IPS DF 6.9 (cell line): ENCODE data around the gene EIF2S1.
A peak's percentile ranks its signal among the peaks of the same experiment; 100 is the strongest.
"Not testable (repeated sequence)": the region's sequence is repeated elsewhere in the genome, so short reads cannot be mapped to it uniquely, and the experiment has no call there.

ENCODE experiments used
- DNase-seq: peaks from one replicate; pipeline ENCODE4 v3.0.0-alpha.2; 2013; ENCODE audit warnings: low read depth, low spot score
- H3K27ac ChIP-seq: one replicate; pipeline ENCODE4 v1.5.1; 2013; ENCODE audit warnings: low read length, control low read depth
- H3K27me3 ChIP-seq: 2 replicates; pipeline ENCODE4 v1.6.1; 2013; ENCODE audit warnings: mild to moderate bottlenecking, low read length; ENCODE audit not compliant: control insufficient read depth, insufficient read depth
- H3K36me3 ChIP-seq: 2 replicates; pipeline ENCODE4 v1.6.1; 2013; ENCODE audit warnings: low read length; ENCODE audit not compliant: control insufficient read depth, insufficient read depth
- H3K4me1 ChIP-seq: 2 replicates; pipeline ENCODE4 v1.6.1; 2013; ENCODE audit warnings: low read length; ENCODE audit not compliant: control insufficient read depth, insufficient read depth
- H3K4me3 ChIP-seq: 2 replicates; pipeline ENCODE4 v1.5.1; 2013; ENCODE audit warnings: mild to moderate bottlenecking, low read length
- H3K9me3 ChIP-seq: 2 replicates; pipeline ENCODE4 v1.6.1; 2013; ENCODE audit warnings: low read length, inconsistent platforms; ENCODE audit not compliant: control insufficient read depth, insufficient read depth
- WGBS: extraction: QIAGEN DNeasy Blood & Tissue Kit; methylation state at CpG from one replicate; pipeline ENCODE4 v1.1.7; 2013; ENCODE audit warnings: mixed read lengths, missing lambda C conversion rate; ENCODE audit not compliant: insufficient read length, insufficient coverage; 5-methylcytosine and 5-hydroxymethylcytosine counted together

EIF2S1 gene

DNA sequence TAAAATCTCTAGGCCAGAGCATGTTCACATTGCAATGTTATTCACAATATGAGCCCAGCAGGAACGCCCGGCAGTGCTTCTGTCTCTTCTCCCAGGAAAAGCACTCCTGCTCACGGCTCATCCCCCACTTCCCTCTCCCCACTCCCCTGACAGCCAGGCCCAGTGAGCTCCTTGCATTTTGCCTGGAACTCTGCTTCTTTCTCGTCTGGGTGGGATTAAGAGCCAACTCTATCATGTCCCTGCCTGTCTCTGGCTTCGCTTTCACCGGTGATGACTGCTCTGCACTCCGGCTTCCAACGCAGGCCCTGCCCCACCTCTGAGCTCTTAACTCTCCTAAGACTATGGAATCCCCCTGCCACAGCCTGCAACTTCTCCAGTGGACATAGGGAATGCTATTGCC, 49.3 kb downstream of the EIF2S1 start:
- peaks cover 14% of the 10 kb centered on the region; the same call in 1 of the 2 replicates for H3K27me3 ChIP-seq
- H3K27ac ChIP-seq = no peak overlapping the region
- H3K36me3 ChIP-seq = no peaks in the 10 kb centered on the region
- no peak for DNase-seq
- peaks cover 2% of the 10 kb centered on the region for H3K4me1 ChIP-seq
- H3K4me3 ChIP-seq = no peak overlapping the region
- no CpG with 5 or more reads among the region's 8 CpGs for WGBS
- no peaks in the 10 kb centered on the region for H3K9me3 ChIP-seq

DNA sequence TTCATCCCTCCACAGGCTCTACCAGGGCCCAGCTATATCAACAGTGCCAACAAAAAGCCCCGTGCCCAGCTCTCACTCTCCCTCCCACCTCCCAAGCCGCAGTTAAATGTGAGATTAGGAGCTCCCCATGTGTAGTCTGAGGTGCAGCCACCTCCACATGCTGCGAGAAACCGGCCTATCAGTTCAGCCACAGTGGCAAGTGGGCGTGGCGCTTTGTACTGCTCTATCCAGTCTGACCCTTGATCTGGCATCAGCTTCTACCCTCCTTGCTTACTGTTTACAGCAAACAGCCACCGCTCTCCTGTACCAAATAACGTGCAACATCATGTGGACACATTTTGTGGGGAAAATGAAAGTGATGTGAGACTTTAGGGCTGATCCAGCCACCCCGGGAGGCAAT, 50.2 kb downstream of the EIF2S1 start:
- H3K36me3 ChIP-seq = no peaks in the 10 kb centered on the region
- no peak overlapping the region for H3K27ac ChIP-seq
- peaks cover 14% of the 10 kb centered on the region; the same call in 1 of the 2 replicates for H3K27me3 ChIP-seq
- no peak for DNase-seq
- no peak overlapping the region for H3K4me3 ChIP-seq
- no peaks in the 10 kb centered on the region for H3K9me3 ChIP-seq
- no CpG with 5 or more reads among the region's 9 CpGs for WGBS
- peaks cover 2% of the 10 kb centered on the region for H3K4me1 ChIP-seq

GRCh38 chr14:67411370-67411769, 51.2 kb downstream of the EIF2S1 start:
- Histone ChIP-seq H3K27ac (no peak overlapping the region), H3K36me3 (no peaks in the 10 kb centered on the region), H3K4me1 (peaks cover 2% of the 10 kb centered on the region), H3K9me3 (no peaks in the 10 kb centered on the region), H3K27me3 (peaks cover 14% of the 10 kb centered on the region; the same call in 1 of the 2 replicates), H3K4me3 (0 out of 2 replicates have a peak overlapping the region, but pooled peaks have one; percentile 10)
- WGBS = 100% methylated on average over 1 of the region's 8 CpGs
- no peak for DNase-seq

- Histone ChIP-seq H3K9me3 (no peaks in the 10 kb centered on the region), H3K4me1 (peaks cover 2% of the 10 kb centered on the region), H3K27me3 (peaks cover 14% of the 10 kb centered on the region; the same call in 1 of the 2 replicates), H3K27ac (no peak within 1 kb of the TSS), H3K36me3 (no peaks in the 10 kb centered on the region), H3K4me3 (peak within 1 kb of the TSS; percentile 47; the same call in 1 of the 2 replicates)
- DNase-seq = no peak
- no CpG with 5 or more reads among the region's 63 CpGs for WGBS
Measured at GRCh38 chr14:67411820-67412421, 51.8 kb downstream of the EIF2S1 start, which contains the start of gene PLEK2. Gene PLEK2 (minus strand): TSS chr14:67412165. CDS start chr14:67412059, 106 bp downstream.

GRCh38 chr14:67413806-67414769, 54.0 kb downstream of the EIF2S1 start:
- H3K27me3 ChIP-seq = peaks cover 14% of the 10 kb centered on the region; the same call in 1 of the 2 replicates
- no CpG with 5 or more reads among the region's 3 CpGs for WGBS
- no peaks in the 10 kb centered on the region for H3K9me3 ChIP-seq
- peaks cover 2% of the 10 kb centered on the region for H3K4me1 ChIP-seq
- no peak overlapping the region for H3K27ac ChIP-seq
- H3K36me3 ChIP-seq = no peaks in the 10 kb centered on the region
- no peak overlapping the region for H3K4me3 ChIP-seq
- no peak for DNase-seq

DNA sequence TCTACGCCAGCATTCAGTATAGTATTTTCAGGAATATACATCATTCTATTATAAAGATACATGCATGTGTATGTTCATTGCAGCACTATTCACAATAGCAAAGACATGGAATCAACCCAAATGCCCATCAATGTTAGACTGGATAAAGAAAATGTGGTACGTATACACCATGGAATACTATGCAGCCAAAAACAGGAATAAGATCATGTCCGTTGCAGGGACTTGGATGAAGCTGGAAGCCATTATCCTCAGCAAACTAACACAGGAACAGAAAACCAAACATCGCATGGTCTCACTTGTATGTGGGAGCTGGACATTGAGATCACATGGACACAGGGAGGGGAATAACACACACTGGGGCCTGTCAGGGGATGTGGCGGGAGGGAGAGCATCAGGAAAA, 55.5 kb downstream of the EIF2S1 start:
- not testable (repeated sequence) for H3K4me1 ChIP-seq, H3K27ac ChIP-seq

DNA sequence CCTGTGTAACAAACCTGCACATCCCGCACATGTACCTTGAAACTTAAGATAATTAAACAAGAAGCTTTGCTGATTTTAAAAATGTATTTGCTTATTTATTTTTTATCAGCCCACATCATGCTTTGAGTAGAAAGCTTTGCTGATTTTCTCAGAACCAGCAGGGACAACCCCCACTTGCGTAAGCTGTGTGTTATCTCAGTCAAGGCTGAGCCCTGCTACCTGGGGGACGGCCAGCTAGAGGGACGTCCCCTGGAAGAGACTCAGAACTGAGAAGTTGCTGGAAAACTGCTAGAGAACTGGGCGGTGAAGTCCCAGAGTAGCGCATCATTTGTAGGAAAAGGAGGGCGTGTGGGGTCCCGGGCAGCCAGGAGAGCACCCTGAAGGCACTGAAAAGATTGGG, 56.0 kb downstream of the EIF2S1 start:
- H3K36me3 ChIP-seq = no peaks in the 10 kb centered on the region
- H3K9me3 ChIP-seq = no peaks in the 10 kb centered on the region
- no CpG with 5 or more reads among the region's 8 CpGs for WGBS
- H3K4me3 ChIP-seq = no peak overlapping the region
- H3K4me1 ChIP-seq = peaks cover 2% of the 10 kb centered on the region
- no peak overlapping the region for H3K27ac ChIP-seq
- no peak for DNase-seq
- peaks cover 13% of the 10 kb centered on the region; the same call in 1 of the 2 replicates for H3K27me3 ChIP-seq

More for the DNA sequence above, 55.5 kb downstream of the EIF2S1 start:
- not testable (repeated sequence) for H3K36me3 ChIP-seq, H3K4me3 ChIP-seq, H3K9me3 ChIP-seq, DNase-seq
- H3K27me3 ChIP-seq = peaks cover 14% of the 10 kb centered on the region; the same call in 1 of the 2 replicates
- no CpG with 5 or more reads among the region's 5 CpGs for WGBS

DNA sequence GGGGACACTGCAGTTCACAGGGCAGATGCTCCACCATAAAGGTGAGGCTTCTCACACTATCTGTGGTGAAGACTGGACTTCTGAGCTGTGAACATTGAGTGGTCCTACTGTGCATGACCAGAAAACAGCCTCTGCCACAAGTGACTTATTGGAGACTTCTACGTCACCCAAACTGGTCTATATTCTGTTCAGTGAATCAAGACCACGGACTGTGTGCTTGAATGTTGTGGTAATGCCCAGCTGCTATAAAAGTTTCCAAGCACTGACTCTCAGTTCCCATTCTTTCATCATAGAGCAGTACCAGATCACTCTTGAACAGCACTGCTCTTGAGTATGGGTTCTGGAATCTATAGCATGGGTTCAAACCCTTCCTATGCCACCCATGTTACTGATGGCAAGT, 56.7 kb downstream of the EIF2S1 start:
- Histone ChIP-seq H3K9me3 (no peaks in the 10 kb centered on the region), H3K4me3 (no peak overlapping the region), H3K27me3 (peaks cover 7% of the 10 kb centered on the region; the same call in 1 of the 2 replicates), H3K27ac (no peak overlapping the region), H3K36me3 (no peaks in the 10 kb centered on the region), H3K4me1 (no peaks in the 10 kb centered on the region)
- whole genome bisulfite sequencing = no CpG with 5 or more reads among the region's 2 CpGs
- DNase-seq = no peak

DNA sequence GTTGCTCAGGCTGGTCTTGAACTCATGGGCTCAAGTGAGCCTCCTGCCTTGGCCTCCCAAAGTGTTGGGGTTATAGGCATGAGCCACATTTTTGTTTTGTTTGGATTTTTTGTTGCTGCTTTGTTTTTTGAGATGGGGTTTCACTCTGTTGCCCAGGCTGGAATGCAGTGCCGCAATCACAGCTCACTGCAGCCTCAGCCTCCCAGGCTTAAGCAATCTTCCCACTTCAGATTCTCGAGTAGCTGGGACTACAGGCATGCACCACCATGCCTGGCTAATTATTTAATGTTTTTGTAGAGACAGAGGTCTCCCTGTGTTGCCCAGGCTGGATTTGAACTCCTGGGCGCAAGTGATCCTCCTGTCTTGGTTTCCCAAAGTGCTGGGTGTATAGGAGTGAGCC, 57.5 kb downstream of the EIF2S1 start:
- no peak overlapping the region for H3K27ac ChIP-seq
- H3K9me3 ChIP-seq = no peaks in the 10 kb centered on the region
- WGBS = no CpG with 5 or more reads among the region's 3 CpGs
- no peaks in the 10 kb centered on the region for H3K36me3 ChIP-seq
- H3K27me3 ChIP-seq = no peaks in the 10 kb centered on the region
- H3K4me3 ChIP-seq = no peak overlapping the region
- H3K4me1 ChIP-seq = no peaks in the 10 kb centered on the region
- no peak for DNase-seq

GRCh38 chr14:67418401-67419191, 58.5 kb downstream of the EIF2S1 start:
- Histone ChIP-seq H3K36me3 (no peaks in the 10 kb centered on the region), H3K4me3 (no peak overlapping the region), H3K27me3 (no peaks in the 10 kb centered on the region), H3K4me1 (no peaks in the 10 kb centered on the region), H3K27ac (no peak overlapping the region), H3K9me3 (no peaks in the 10 kb centered on the region)
- DNase-seq = no peak
- no CpG with 5 or more reads among the region's 11 CpGs for WGBS
